T-helper 2 cell (primary cell): ENCODE measurements around the gene PYCARD.
A peak's percentile ranks its signal among the peaks of the same experiment; 100 is the strongest.
"Not testable (repeated sequence)": the region's sequence is repeated elsewhere in the genome, so short reads cannot be mapped to it uniquely, and the experiment has no call there.

Experiments used
- DNase-seq, 5 experiments: peaks; one replicate each; pipeline versions ENCODE4 v3.0.0 to v3.0.0-alpha.2; 2012 to 2022

PYCARD gene

DNA sequence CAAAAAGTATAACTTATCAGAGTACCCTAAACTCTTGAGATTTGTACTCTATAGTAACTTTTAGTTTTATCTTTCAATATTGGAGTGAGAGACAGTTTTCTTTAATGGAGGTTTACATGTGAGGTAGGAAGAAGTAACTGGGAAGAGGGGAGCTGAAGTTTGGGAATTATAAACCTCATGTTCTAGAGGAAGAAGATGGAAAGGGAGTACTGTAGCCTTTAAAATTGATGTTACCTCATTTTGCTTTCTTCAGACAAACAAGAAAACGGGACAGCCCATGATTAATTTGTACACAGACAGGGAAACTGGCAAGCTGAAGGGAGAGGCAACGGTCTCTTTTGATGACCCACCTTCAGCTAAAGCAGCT is 13.2 kb downstream of the PYCARD start:
- DNase-seq, result no peak

DNA sequence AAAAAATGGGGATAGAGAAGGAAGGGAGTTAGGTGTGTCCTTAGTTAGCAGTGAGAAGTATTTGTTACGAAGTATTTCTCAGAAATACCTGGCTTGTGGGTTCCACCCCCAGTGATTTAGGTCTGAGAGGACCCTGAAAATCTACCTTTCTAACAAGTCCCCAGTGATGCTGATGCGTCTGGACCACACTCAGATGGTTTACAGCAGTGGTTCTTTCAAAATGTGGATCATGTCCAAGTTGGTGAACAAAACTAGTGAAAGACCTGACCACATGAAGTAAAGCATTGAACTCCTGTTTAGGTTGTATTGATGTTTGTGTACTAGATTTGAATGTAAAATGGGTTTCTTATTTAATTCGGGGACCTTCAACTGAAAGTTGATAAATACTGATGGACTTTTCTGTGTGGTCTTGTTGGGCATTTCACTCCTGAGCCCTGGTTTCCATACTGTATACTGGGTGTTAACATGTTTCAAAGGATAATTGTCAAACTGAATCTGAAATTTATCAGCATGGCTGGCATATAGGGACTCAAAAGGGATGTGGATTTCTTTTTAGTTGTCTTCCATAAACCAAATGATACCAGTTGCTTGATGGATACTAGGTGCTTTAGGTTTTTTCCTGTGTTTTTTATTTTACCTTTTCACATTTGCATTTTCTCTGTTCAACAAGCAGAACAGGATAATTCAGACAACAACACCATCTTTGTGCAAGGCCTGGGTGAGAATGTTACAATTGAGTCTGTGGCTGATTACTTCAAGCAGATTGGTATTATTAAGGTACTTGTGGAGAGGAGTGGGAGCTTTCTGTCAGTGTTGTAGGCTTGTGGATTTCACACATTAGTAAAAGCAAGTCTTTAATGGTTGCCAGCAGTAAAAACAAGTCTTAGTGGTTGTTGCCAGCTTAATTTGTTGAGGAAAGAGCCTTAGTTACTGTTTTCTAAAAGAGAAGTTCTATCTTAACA is 13.8 kb downstream of the PYCARD start:
- no peak for DNase-seq

DNA sequence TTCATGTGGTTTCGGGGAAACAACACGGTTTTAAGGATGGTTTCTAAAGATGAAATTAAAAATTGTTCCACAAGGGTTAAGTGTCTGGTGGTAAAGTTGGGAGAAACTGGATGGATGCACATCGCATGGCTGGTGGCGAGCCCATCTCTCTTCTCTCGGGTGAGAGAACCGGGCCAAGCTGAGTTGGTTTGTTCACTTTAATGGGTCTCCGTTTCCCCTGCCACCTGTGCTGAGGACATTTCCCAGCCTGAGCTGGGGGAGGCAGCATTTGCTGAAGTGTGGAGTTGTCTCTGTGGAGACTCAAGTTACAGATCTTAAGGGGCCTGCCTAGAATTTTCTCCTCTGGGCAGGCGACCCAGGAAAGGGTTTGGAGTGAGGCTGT is 14.8 kb downstream of the PYCARD start:
- no peak for DNase-seq

DNA sequence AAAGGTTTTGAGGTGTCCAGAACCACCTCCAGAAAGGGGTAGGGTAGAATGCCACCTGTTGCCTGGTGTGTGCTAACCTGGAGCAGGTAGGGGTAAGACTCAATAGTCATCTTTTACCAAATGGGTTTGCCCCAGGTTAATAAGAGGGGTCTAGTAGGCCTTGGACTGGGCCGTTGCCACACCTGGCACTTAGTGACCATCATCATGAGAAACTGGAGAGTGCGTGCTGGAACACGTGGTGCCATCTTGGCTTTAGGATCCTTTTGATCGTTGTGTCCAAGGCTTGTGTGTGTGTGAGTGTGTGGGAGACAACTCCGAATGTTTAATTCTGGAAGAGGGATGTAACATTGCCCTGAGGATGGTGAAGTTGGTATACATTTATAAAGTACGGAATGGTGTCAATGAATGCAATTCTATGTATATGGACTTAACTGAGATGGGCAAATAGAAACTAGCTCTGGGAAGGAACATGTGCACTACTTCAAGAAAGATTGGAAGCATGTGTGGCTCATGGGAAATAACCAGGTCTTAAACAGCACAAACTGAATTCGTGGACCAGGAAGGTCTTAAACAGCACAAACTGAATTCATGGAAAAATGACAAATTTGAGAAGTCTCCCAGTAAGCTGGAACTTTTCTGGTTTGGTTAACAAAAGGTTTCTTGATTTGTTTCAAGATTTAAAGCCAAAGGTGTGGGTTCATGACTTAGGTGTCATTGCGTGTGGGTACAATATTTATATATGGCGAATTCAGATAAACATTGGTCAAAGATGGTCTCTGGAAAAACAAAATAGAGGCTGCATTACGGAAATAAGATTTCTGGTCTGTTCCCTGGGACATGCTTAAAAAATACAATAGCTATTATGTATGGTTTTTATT is 15.4 kb downstream of the PYCARD start:
- no peak for DNase-seq

DNA sequence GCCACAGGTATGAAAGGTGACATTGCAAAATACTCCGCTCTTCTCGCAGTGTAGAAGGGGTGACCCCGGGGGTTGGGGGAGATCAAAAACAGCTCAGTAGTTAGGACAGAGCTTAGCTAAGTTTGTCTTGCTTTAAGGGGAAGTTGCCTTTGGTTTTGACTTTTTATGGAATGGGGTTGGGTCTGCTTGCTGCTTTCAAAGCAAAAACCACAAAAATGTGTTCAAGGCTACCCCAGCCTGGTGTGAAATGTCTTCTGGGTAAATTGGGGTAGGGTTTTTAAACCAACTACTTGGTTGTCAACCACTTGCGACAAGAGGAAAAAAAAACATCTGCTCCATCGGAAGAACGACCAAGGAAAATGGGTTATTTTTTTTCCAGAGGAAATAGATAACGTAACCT is 16.4 kb downstream of the PYCARD start:
- no peak for DNase-seq

DNA sequence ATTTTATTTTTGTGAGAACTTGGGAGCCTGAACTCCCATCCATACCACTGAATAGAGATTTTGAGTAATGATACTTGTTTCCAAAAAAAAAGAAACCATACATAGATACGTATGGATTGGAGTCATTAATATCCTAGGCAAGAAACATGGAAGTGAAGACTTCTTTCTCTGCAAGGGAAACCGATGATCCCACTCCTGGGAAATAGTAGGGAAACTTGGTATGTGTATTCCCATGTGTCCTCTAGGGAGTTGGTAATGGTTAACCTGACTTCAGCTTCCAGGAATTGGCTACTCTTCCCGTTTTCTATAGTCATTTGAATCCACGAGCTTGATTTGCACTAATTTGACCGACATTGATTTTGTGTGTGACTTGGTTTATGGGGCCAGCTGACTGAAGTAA is 17.2 kb downstream of the PYCARD start:
- no peak for DNase-seq

DNA sequence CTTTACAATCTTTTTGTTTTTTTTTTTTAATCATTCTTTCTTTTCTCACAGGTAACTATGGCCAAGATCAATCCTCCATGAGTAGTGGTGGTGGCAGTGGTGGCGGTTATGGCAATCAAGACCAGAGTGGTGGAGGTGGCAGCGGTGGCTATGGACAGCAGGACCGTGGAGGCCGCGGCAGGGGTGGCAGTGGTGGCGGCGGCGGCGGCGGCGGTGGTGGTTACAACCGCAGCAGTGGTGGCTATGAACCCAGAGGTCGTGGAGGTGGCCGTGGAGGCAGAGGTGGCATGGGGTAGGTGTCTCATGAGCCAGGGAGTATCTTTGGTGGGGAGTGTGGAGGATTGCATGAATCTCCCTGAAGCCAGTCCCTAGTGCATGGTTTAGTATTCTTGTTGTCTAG is 17.7 kb downstream of the PYCARD start:
- DNase-seq, result no peak

DNA sequence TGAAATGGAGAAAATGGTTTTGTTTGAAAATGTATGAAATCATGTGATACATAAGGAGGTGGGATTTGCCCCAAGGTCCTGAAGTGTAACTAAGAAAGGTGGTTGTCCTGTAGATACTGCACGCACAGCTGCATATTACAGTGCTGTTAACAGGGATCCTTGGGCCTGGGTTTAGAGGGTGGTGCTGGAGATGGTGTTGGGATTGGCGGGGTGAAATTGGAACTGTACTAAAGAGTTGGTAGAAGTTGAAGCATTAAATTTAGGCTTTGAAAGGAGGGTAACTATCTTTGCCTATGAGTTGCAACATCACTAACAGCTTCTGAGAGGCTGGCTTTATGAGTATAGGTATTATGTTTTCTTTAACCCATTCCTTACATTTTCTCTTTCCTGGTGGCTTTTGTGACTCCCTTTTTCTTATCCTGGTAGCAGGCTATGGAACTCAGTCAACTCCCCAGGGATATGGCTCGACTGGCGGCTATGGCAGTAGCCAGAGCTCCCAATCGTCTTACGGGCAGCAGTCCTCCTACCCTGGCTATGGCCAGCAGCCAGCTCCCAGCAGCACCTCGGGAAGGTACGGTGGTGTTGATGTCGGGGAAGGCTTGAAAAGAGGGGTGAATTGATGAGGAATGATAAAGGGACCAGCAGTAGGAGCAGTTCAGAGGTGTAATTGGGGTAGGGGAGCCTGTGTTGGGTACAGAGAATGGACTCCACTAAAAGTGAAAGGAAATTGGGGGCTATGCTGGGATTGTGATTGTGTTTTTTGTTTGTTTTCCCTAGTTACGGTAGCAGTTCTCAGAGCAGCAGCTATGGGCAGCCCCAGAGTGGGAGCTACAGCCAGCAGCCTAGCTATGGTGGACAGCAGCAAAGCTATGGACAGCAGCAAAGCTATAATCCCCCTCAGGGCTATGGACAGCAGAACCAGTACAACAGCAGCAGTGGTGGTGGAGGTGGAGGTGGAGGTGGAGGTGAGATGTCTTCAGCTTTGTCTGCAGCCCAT is 18.8 kb downstream of the PYCARD start:
- no peak for DNase-seq

DNA sequence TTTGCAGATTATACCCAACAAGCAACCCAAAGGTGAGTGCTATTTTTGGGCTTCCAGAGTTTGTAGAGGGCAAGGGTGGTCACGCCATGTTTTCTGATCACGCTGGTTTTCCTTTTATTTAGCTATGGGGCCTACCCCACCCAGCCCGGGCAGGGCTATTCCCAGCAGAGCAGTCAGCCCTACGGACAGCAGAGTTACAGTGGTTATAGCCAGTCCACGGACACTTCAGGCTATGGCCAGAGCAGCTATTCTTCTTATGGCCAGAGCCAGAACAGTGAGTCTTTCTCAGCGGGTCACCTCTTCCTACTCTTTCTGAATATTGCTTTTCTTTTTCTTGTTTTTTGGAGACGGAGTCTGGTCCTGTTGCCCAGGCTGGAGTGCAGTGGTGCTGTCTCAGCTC is 20.2 kb downstream of the PYCARD start:
- no peak for DNase-seq

DNA sequence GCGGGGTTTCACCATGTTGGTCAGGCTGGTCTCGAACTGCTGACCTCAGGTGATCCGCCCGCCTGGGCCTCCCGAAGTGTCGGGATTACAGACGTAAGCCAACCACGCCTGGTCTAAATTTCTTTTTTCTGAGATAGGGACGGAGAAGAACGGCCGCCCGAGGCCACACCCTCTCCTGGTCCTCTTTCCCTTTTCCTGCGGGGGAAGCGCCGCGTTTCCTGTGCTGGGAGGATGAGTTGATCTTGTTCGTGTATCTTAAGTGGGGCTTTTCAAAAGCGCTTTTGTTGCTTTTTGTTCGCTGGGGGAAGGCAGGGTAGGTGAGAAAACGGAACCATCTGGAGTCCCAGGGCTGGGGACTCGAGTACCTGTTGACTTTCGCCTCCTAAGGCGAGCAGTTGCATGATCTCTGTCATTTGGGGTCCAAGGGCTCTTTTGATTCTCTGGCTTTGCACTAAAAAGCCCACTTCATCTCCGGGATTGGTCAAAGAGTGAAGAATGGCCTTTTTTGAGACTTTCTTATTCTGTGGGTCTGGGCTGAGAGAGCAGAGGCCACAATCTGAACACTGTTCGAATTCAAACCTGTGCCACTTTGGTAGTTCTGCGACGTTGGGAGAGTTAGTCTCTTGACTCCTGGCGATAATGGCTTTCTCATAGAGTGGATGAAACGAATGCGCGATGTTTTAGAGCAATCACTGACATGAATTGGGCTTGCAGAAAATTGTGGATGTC is 21.3 kb downstream of the PYCARD start:
- DNase-seq, result peak in 1 of 5 experiments; percentile 26

DNA sequence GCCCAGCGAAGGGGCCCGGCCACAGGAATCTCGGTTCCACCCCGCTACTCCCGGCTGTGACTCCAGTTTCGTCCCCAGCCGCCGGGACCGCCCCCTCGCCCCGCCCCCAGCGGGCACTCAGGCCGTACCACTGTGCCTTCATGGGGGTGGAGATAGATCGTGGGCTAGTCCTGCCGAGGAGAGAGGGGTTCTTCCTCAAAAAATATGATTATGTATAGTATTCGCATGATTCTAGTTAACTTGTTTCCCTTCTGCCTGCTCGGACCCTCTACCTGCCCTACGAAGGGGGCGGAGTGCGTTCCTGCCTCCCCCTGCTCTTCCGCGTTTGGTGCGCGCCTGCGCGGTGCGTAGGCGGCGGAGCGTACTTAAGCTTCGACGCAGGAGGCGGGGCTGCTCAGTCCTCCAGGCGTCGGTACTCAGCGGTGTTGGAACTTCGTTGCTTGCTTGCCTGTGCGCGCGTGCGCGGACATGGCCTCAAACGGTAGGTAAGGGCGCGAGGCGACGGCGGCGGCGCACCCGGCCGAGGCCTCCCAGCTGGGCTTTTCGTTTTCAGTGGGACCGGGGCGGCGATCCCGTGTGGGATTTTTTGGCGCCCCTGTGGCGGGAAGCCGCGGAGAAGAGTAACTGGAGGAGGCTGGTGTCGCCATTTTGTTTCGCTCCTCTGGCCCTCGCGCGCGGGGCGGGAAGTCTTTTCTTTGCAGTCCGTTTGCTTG is 22.7 kb downstream of the PYCARD start, which contains the start of gene FUS:
Gene FUS, plus strand, starts transcription at position 393 of the 713 bp plus-strand sequence. Its CDS starts 76 bp downstream, at position 469.
- DNase-seq, result peak; percentile 81 to 94 (median 88)

DNA sequence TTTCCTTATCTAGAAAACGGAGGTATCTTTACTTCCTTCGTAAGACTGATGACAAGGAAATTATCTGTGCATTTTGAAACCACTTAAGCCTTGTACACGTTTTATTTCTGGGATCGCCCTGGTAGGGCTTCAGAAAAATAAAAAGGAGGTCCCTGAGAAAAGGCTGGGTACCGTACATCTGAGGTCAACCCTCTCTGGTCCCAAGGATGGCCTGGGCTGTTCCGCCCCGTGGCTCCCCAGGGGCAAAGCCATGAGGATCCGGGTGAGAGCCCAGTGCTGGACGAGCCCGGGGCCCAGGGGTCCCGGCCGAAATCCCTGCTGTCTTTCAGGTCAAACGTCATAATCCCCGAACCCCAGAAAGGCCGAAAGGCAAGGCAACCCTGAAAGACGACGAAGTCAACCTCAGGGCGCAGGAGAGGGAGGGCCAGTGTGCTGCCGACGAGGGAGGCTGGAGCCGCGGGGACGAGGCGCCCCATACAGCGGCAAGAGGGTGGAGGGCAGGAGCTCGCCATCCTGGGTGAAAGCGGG is 23.3 kb downstream of the PYCARD start:
- DNase-seq, result no peak

DNA sequence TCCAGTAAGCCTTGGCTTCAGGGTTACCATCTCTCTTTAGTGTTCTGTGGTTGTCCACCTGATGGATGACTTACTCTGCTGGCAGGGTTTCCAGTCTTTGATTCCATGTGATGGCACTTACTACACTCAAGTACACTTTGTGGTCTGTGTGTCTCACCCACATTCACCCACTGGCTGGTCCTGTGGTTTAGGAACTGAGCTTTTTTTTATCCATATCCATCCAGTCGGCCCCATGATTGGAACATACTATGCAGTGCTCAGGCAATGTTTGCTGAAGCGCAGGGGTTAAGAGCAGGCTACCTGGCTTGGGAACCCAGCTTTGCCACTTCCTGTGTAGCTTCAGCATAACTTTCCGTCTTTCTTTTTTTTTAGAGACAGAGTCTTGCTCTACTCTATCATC is 25.4 kb downstream of the PYCARD start:
- peak in 4 of 5 experiments; percentile 17 to 89 (median 50) for DNase-seq

DNA sequence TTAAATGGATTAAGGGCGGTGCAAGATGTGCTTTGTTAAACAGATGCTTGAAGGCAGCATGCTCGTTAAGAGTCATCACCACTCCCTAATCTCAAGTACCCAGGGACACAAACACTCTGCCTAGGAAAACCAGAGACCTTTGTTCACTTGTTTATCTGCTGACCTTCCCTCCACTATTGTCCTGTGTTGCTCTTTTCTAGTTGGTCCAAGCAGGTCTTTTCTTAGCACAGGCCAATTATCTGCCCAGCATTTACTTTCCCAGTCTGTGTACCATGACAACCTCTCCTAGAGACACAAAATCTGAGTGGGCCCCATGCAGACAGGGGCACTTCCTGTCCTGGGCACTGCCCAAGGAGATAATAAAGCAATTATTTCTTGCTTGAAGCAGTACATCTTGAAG is 32.5 kb downstream of the PYCARD start:
- not testable (repeated sequence) for DNase-seq

DNA sequence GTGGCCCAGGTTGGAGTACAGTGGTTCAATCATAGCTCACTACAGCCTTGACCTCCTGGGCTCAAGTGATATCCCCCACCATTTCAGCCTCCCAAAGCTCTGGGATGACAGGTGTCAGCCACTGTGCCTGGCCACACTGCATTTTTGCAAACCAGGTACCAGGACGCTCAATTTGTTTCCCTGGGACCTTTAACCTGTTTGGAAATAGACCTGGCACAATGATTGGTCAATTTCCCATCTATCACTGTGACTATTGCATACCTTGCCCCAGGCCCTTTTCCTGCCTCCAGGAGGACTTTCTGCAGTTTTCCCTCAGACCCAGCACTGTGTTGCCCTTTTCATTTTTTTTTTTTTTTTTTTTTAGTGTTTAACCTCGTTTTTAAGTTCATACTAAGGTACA is 33.7 kb downstream of the PYCARD start:
- no peak for DNase-seq

DNA sequence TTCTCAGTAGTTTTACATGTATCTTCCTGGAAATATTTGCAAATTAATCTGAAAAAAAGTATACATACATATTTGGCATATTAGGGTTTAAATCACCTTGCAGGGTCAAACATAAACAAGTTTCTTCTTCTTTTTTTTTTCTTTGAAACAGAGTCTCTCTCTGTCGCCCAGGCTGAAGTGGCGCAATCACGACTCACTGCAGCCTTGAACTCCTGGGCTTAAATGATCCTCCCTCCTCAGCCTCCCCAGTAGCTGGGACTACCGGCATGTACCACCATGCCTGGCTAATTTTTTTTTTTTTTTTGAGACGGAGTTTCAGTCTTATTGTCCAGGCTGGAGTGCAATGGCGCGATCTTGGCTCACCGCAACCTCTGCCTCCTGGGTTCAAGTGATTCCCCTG is 35.2 kb downstream of the PYCARD start:
- DNase-seq, result no peak

DNA sequence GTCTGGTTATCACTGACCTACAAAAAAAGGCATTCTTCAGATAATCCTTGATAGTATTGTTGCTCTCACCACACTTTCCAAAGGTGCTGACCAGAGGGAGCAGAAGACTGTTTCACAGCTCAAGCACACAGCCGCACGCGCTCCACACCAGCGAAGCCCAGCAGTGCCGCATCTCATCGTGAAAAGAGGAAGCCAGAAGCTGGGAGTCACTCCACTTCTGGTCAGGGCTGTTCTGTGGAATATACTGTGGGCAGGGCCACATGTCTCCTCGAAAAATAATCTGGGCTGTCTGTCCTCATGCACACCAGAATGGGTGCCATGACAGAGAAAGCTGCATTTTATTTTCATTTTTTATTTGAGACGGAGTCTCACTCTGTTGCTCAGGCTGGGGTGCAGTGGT is 45.4 kb downstream of the PYCARD start:
- DNase-seq, result no peak
